Neural cell (in vitro differentiated cells): ENCODE results near the gene MTTP. TPM values are rescaled to one million over a fixed set of nuclear protein-coding genes. Genes with fewer than 3 reads are reported as not detected.

Experiments
- H2AFZ ChIP-seq: fragments of 200-600, 300-800 bp; sonication (generic), shearing (Covaris generic); 2 replicates; pipeline ENCODE4 v1.6.0; 2014; ENCODE audit warnings: low read depth, mild to moderate bottlenecking, antibody characterized with exemption, low read length, moderate library complexity
- H3F3A ChIP-seq: fragments of 200-600 bp; shearing (Covaris generic); 2 replicates; pipeline ENCODE4 v1.6.1; 2016; ENCODE audit warnings: mild to moderate bottlenecking, moderate library complexity, mixed read lengths, antibody characterized with exemption, low read length; ENCODE audit not compliant: insufficient read depth, poor library complexity, severe bottlenecking
- H3K27ac ChIP-seq: fragments of 200-600, 300-800 bp; sonication (generic), shearing (Covaris generic); 2 replicates; pipeline ENCODE4 v1.5.1; 2014; ENCODE audit warnings: mild to moderate bottlenecking, low read length, moderate library complexity
- H3K27me3 ChIP-seq: fragments of 300-800, 200-600 bp; sonication (generic), shearing (Covaris generic); 2 replicates; pipeline ENCODE4 v1.6.0; 2014; ENCODE audit warnings: mild to moderate bottlenecking, low read depth, low read length, moderate library complexity; ENCODE audit not compliant: insufficient read depth
- H3K36me3 ChIP-seq: fragments of 300-800, 200-600 bp; sonication (generic), shearing (Covaris generic); 2 replicates; pipeline ENCODE4 v1.5.1; 2014; ENCODE audit warnings: mild to moderate bottlenecking, antibody characterized with exemption, low read length, moderate library complexity; ENCODE audit not compliant: insufficient read depth
- H3K4me2 ChIP-seq: fragments of 300-800, 200-600 bp; sonication (generic), shearing (Covaris generic); 2 replicates; pipeline ENCODE4 v1.6.0; 2014; ENCODE audit warnings: mild to moderate bottlenecking, low read length
- H3K4me3 ChIP-seq: fragments of 300-800, 200-600 bp; sonication (generic), shearing (Covaris generic); 2 replicates; pipeline ENCODE4 v1.5.1; 2014; ENCODE audit warnings: mild to moderate bottlenecking, low read length, moderate library complexity
- H3K79me2 ChIP-seq: fragments of 200-600 bp; shearing (Covaris generic); replicated peaks from 2 replicates; pipeline ENCODE4 v1.6.0; 2014; ENCODE audit warnings: mild to moderate bottlenecking, low read length, moderate library complexity; ENCODE audit not compliant: insufficient read depth
- H3K9ac ChIP-seq: fragments of 300-800, 200-600 bp; sonication (generic), shearing (Covaris generic); 2 replicates; pipeline ENCODE4 v1.6.1; 2016; ENCODE audit warnings: mild to moderate bottlenecking, low read length, mixed read lengths
- H3K9me2 ChIP-seq: fragments of 200-600 bp; shearing (Covaris generic); 2 replicates; pipeline ENCODE4 v1.6.1; 2016; ENCODE audit warnings: mild to moderate bottlenecking, low read length, mixed read lengths; ENCODE audit not compliant: insufficient read depth
- H3K9me3 ChIP-seq: fragments of 200-600, 300-800 bp; sonication (generic), shearing (Covaris generic); 2 replicates; pipeline ENCODE4 v1.6.1; 2016; ENCODE audit warnings: mild to moderate bottlenecking, mixed run types, low read length, moderate library complexity, mixed read lengths
- H4K20me1 ChIP-seq: fragments of 200-600 bp; shearing (Covaris generic); 2 replicates; pipeline ENCODE4 v1.6.1; 2016; ENCODE audit warnings: mild to moderate bottlenecking, mixed run types; ENCODE audit not compliant: insufficient read depth
- CTCF ChIP-seq: fragments of 450-650 bp; IDR thresholded peaks from 2 replicates; pipeline ENCODE4 v1.5.1; 2014; ENCODE audit warnings: antibody characterized with exemption, mild to moderate bottlenecking, moderate library complexity; ENCODE audit not compliant: poor library complexity, severe bottlenecking
- EP300 ChIP-seq: fragments of 450-650 bp; conservative IDR thresholded peaks from 2 replicates; pipeline ENCODE4 v1.6.1; 2014; ENCODE audit warnings: antibody characterized with exemption, mild to moderate bottlenecking, moderate library complexity; ENCODE audit not compliant: poor library complexity, severe bottlenecking
- EZH2 ChIP-seq: fragments of 200-600, 300-800 bp; shearing (Covaris generic), sonication (generic); IDR thresholded peaks from 2 replicates; pipeline ENCODE4 v1.6.1; 2014; ENCODE audit warnings: antibody characterized with exemption, low read length, borderline replicate concordance, mild to moderate bottlenecking; ENCODE audit not compliant: insufficient read depth, poor library complexity, severe bottlenecking
- MXI1 ChIP-seq: fragments of 450-650 bp; conservative IDR thresholded peaks from 2 replicates; pipeline ENCODE4 v1.6.1; 2014; ENCODE audit warnings: antibody characterized with exemption, mild to moderate bottlenecking; ENCODE audit not compliant: poor library complexity, severe bottlenecking
- POLR2AphosphoS5 ChIP-seq: IDR thresholded peaks from 2 replicates; pipeline ENCODE4 v1.6.1; 2012
- RAD21 ChIP-seq: fragments of 450-650 bp; conservative IDR thresholded peaks from 2 replicates; pipeline ENCODE4 v1.6.1; 2014; ENCODE audit warnings: antibody characterized with exemption, mild to moderate bottlenecking, moderate library complexity
- REST ChIP-seq: IDR thresholded peaks from 2 replicates; pipeline ENCODE4 v1.6.1; 2012; ENCODE audit warnings: borderline replicate concordance
- SMC3 ChIP-seq: fragments of 450-650 bp; conservative IDR thresholded peaks from 2 replicates; pipeline ENCODE4 v1.6.1; 2014; ENCODE audit warnings: antibody characterized with exemption, mild to moderate bottlenecking, moderate library complexity; ENCODE audit not compliant: poor library complexity
- TAF1 ChIP-seq: IDR thresholded peaks from 2 replicates; pipeline ENCODE4 v1.6.1; 2012; ENCODE audit warnings: low read depth
- polyA minus RNA-seq: library from RNA; depleted of rRNA, polyadenylated mRNA; stranded (reverse); fragments of >200 nt; gene quantifications from 2 replicates; pipeline ENCODE4 v1.2.3, GENCODE V29; 2014
- polyA plus RNA-seq: library from polyadenylated mRNA; depleted of rRNA; stranded (reverse); fragments of >200 nt; gene quantifications from 2 replicates; pipeline ENCODE4 v1.2.3, GENCODE V29; 2014

MTTP gene
- polyA plus RNA-seq (1.2 and 2.7 TPM in 2 replicates), polyA minus RNA-seq (3.4 and 3.7 TPM in 2 replicates)

- H3K79me2 ChIP-seq = no peaks in the 10 kb centered on the region
- no peak within 1 kb of the TSS for H2AFZ ChIP-seq
- H3K9me2 ChIP-seq = no peaks in the 10 kb centered on the region
- H3K4me2 ChIP-seq = no peak within 1 kb of the TSS
- H4K20me1 ChIP-seq = no peaks in the 10 kb centered on the region
- no peaks in the 10 kb centered on the region for H3K9me3 ChIP-seq
- no peaks in the 10 kb centered on the region for H3K27me3 ChIP-seq
- H3F3A ChIP-seq = no peaks in the 10 kb centered on the region
- no peaks in the 10 kb centered on the region for H3K36me3 ChIP-seq
- H3K27ac ChIP-seq = no peak within 1 kb of the TSS
- no peak within 1 kb of the TSS for H3K4me3 ChIP-seq
- TF ChIP-seq EZH2 (no peak), REST (no peak), TAF1 (no peak), POLR2AphosphoS5 (no peak), SMC3 (no peak), MXI1 (no peak), RAD21 (no peak), CTCF (no peak)
- no peak within 1 kb of the TSS for H3K9ac ChIP-seq
These were observed at the start of gene MTTP for GRCh38 chr4:99574530-99575324. Gene MTTP (plus strand): TSS chr4:99574824. CDS start chr4:99574910, 86 bp downstream.

- no peak overlapping the region for H2AFZ ChIP-seq
- H3K9me2 ChIP-seq = no peaks in the 10 kb centered on the region
- H4K20me1 ChIP-seq = no peaks in the 10 kb centered on the region
- no peaks in the 10 kb centered on the region for H3K36me3 ChIP-seq
- H3K9me3 ChIP-seq = no peaks in the 10 kb centered on the region
- no peak overlapping the region for H3K27ac ChIP-seq
- H3K79me2 ChIP-seq = no peaks in the 10 kb centered on the region
- no peak for TF ChIP-seq REST
- TF ChIP-seq SMC3 = no peak
- TF ChIP-seq TAF1 = no peak
- no peak for TF ChIP-seq MXI1
- TF ChIP-seq CTCF = no peak
- TF ChIP-seq POLR2AphosphoS5 = no peak
- TF ChIP-seq RAD21 = no peak
- TF ChIP-seq EP300 = no peak
- TF ChIP-seq EZH2 = no peak
- no peak overlapping the region for H3K9ac ChIP-seq
- no peaks in the 10 kb centered on the region for H3K27me3 ChIP-seq
- no peak overlapping the region for H3K4me3 ChIP-seq
- no peak overlapping the region for H3K4me2 ChIP-seq
- H3F3A ChIP-seq = no peaks in the 10 kb centered on the region
These were observed 45.4 kb upstream of the MTTP start for GRCh38 chr4:99529228-99529627.
